Glutamatergic neuron (in vitro differentiated cells): Measurements from ENCODE around the gene RHO. TPM values are rescaled to one million over a fixed set of nuclear protein-coding genes. Genes with fewer than 3 reads are reported as not detected.
A peak's percentile ranks its signal among the peaks of the same experiment; 100 is the strongest.

Source experiments
- DNase-seq: peaks from one replicate; pipeline ENCODE4 v3.0.0; 2022
- H3K27ac Mint-ChIP-seq: one replicate; pipeline ENCODE4 v1.8.0; 2020; ENCODE audit warnings: mild to moderate bottlenecking, mixed read lengths, inconsistent platforms; ENCODE audit not compliant: unreplicated experiment
- H3K27me3 Mint-ChIP-seq: one replicate; pipeline ENCODE4 v1.8.0; 2020; ENCODE audit warnings: mild to moderate bottlenecking, moderate library complexity, mixed read lengths, inconsistent platforms; ENCODE audit not compliant: unreplicated experiment
- H3K36me3 Mint-ChIP-seq: one replicate; pipeline ENCODE4 v1.8.0; 2020; ENCODE audit warnings: mild to moderate bottlenecking, mixed read lengths, inconsistent platforms; ENCODE audit not compliant: unreplicated experiment
- H3K4me1 Mint-ChIP-seq: one replicate; pipeline ENCODE4 v1.8.0; 2020; ENCODE audit warnings: mild to moderate bottlenecking, low read depth, mixed read lengths, inconsistent platforms; ENCODE audit not compliant: unreplicated experiment
- H3K4me3 Mint-ChIP-seq: one replicate; pipeline ENCODE4 v1.8.0; 2020; ENCODE audit warnings: mild to moderate bottlenecking, mixed read lengths, inconsistent platforms; ENCODE audit not compliant: unreplicated experiment
- H3K9me3 Mint-ChIP-seq: one replicate; pipeline ENCODE4 v1.8.0; 2020; ENCODE audit warnings: mild to moderate bottlenecking, moderate library complexity, mixed read lengths, inconsistent platforms; ENCODE audit not compliant: unreplicated experiment
- CTCF ChIP-seq: fragments of 200-600 bp; sonication (generic); IDR thresholded peaks from one replicate; pipeline ENCODE4 v1.5.0; 2021; ENCODE audit not compliant: partially characterized antibody, unreplicated experiment
- total RNA-seq: library from RNA; stranded (reverse); fragmentation: NEBNext Ultra II Directional; extraction: Animal tissue kit (Norgen Biotek cat#: 25700); gene quantifications from one replicate; pipeline ENCODE4 v1.2.1, GENCODE V29; 2021; ENCODE audit not compliant: unreplicated experiment

Gene RHO
- total RNA-seq, 1 donor from 2014 or later: not detected

GRCh38 chr3:129558081-129558771, 29.8 kb downstream of the RHO start:
- no peak for TF ChIP-seq CTCF
- peaks cover 5% of the 10 kb centered on the region for H3K36me3 Mint-ChIP-seq
- H3K4me3 Mint-ChIP-seq: no peak overlapping the region
- no peak overlapping the region for H3K27ac Mint-ChIP-seq
- H3K4me1 Mint-ChIP-seq: peaks cover 37% of the 10 kb centered on the region
- peaks cover 2% of the 10 kb centered on the region for H3K27me3 Mint-ChIP-seq
- H3K9me3 Mint-ChIP-seq: peaks cover 4% of the 10 kb centered on the region
- no peak for DNase-seq

- no peak for DNase-seq
- no peak for TF ChIP-seq CTCF
- no peak overlapping the region for H3K4me3 Mint-ChIP-seq
Measured at GRCh38 chr3:129558772-129559564, 30.5 kb downstream of the RHO start.

GRCh38 chr3:129559565-129560079, 31.2 kb downstream of the RHO start:
- peaks cover 5% of the 10 kb centered on the region for H3K36me3 Mint-ChIP-seq
- no peak for DNase-seq
- no peak overlapping the region for H3K4me3 Mint-ChIP-seq
- H3K9me3 Mint-ChIP-seq: peaks cover 4% of the 10 kb centered on the region
- H3K27me3 Mint-ChIP-seq: peaks cover 4% of the 10 kb centered on the region
- H3K27ac Mint-ChIP-seq: no peak overlapping the region
- peaks cover 25% of the 10 kb centered on the region for H3K4me1 Mint-ChIP-seq
- no peak for TF ChIP-seq CTCF

More at GRCh38 chr3:129558772-129559564, 30.5 kb downstream of the RHO start:
- H3K9me3 Mint-ChIP-seq: peaks cover 4% of the 10 kb centered on the region
- H3K4me1 Mint-ChIP-seq: peaks cover 31% of the 10 kb centered on the region
- peaks cover 4% of the 10 kb centered on the region for H3K27me3 Mint-ChIP-seq
- no peak overlapping the region for H3K27ac Mint-ChIP-seq
- peaks cover 5% of the 10 kb centered on the region for H3K36me3 Mint-ChIP-seq

- Mint-ChIP-seq H3K27ac (peak overlapping the region; percentile 72), H3K27me3 (peaks cover 4% of the 10 kb centered on the region), H3K36me3 (peaks cover 5% of the 10 kb centered on the region), H3K9me3 (peaks cover 4% of the 10 kb centered on the region), H3K4me3 (peak overlapping the region; percentile 50), H3K4me1 (peaks cover 23% of the 10 kb centered on the region)
- no peak for TF ChIP-seq CTCF
- DNase-seq: no peak
Measured at GRCh38 chr3:129560269-129560787, 31.9 kb downstream of the RHO start.
